Smooth muscle cell of the brain vasculature (primary cell): ENCODE results near the gene PRR16.

ENCODE experiments used
- DNase-seq: peaks from one replicate; pipeline ENCODE4 v3.0.0-alpha.2; 2012; ENCODE audit warnings: low read depth, low spot score

Gene PRR16

GRCh38 chr5:120512791-120513650 is 48.9 kb downstream of the PRR16 start:
- DNase-seq, result no peak

GRCh38 chr5:120516805-120517204 is 52.7 kb downstream of the PRR16 start:
- peak; percentile 60 for DNase-seq

GRCh38 chr5:120517607-120518252 is 53.6 kb downstream of the PRR16 start:
- no peak for DNase-seq

GRCh38 chr5:120518581-120518980 is 54.5 kb downstream of the PRR16 start:
- no peak for DNase-seq

GRCh38 chr5:120527251-120527650 is 63.2 kb downstream of the PRR16 start:
- no peak for DNase-seq

GRCh38 chr5:120528609-120529008 is 64.5 kb downstream of the PRR16 start:
- no peak for DNase-seq

- DNase-seq, result no peak
Observed at GRCh38 chr5:120529386-120529785, 65.3 kb downstream of the PRR16 start.

GRCh38 chr5:120531215-120531614 is 67.1 kb downstream of the PRR16 start:
- DNase-seq, result no peak

- DNase-seq, result no peak
Observed at GRCh38 chr5:120532835-120533234, 68.7 kb downstream of the PRR16 start.

GRCh38 chr5:120533581-120533980 is 69.5 kb downstream of the PRR16 start:
- no peak for DNase-seq

- DNase-seq, result no peak
Observed at GRCh38 chr5:120535900-120536299, 71.8 kb downstream of the PRR16 start.

GRCh38 chr5:120538149-120538548 is 74.0 kb downstream of the PRR16 start:
- no peak for DNase-seq

GRCh38 chr5:120538644-120539043 is 74.5 kb downstream of the PRR16 start:
- no peak for DNase-seq

- DNase-seq, result no peak
Observed at GRCh38 chr5:120539471-120539870, 75.4 kb downstream of the PRR16 start.

GRCh38 chr5:120540097-120540496 is 76.0 kb downstream of the PRR16 start:
- no peak for DNase-seq

- no peak for DNase-seq
Observed at GRCh38 chr5:120544043-120544442, 79.9 kb downstream of the PRR16 start.

GRCh38 chr5:120545007-120545406 is 80.9 kb downstream of the PRR16 start:
- no peak for DNase-seq

GRCh38 chr5:120545951-120546350 is 81.9 kb downstream of the PRR16 start:
- DNase-seq, result no peak

- no peak for DNase-seq
Observed at GRCh38 chr5:120546922-120547321, 82.8 kb downstream of the PRR16 start.

- DNase-seq, result no peak
Observed at GRCh38 chr5:120550358-120550757, 86.3 kb downstream of the PRR16 start.

GRCh38 chr5:120552638-120553037 is 88.5 kb downstream of the PRR16 start:
- DNase-seq, result no peak

GRCh38 chr5:120555345-120555744 is 91.2 kb downstream of the PRR16 start:
- DNase-seq, result no peak

GRCh38 chr5:120564013-120564412 is 99.9 kb downstream of the PRR16 start:
- no peak for DNase-seq
